ELF-1 (cell line): ENCODE measurements around the gene PFKFB3.

Experiments
- DNase-seq: peaks from one replicate; pipeline ENCODE4 v3.0.0-alpha.2; 2016; ENCODE audit warnings: low read depth, low spot score

The PFKFB3 gene

DNA sequence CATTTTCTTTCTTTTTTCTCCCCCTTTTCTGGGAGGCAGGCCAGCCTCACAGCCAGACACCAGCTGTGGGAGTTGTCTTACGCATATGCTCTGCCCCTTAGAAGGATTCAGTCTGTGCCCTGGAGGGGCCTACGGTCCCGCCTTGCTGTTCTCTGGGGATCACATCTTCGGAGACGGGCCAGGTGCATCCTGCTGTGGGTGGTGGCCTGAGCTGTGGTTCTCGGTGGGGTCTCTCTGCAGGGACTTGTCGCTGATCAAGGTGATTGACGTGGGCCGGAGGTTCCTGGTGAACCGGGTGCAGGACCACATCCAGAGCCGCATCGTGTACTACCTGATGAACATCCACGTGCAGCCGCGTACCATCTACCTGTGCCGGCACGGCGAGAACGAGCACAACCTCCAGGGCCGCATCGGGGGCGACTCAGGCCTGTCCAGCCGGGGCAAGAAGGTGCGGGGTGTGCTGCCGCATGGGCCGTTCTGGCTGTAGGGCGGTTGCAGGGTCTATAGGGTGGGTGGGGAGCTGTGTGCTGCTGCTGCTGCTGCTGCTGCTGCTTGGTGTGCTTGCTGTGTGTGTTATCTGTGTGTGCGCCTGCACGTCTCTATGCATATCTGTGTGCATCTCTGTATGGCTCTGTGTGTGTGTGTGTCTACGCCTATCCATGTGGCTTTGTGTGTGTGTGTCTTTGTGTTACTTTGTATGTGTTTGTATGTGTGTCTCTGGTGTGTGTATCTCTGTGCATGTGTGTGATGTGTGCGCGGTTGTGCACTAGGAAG is 17.9 kb downstream of the PFKFB3 start:
- DNase-seq, result no peak

DNA sequence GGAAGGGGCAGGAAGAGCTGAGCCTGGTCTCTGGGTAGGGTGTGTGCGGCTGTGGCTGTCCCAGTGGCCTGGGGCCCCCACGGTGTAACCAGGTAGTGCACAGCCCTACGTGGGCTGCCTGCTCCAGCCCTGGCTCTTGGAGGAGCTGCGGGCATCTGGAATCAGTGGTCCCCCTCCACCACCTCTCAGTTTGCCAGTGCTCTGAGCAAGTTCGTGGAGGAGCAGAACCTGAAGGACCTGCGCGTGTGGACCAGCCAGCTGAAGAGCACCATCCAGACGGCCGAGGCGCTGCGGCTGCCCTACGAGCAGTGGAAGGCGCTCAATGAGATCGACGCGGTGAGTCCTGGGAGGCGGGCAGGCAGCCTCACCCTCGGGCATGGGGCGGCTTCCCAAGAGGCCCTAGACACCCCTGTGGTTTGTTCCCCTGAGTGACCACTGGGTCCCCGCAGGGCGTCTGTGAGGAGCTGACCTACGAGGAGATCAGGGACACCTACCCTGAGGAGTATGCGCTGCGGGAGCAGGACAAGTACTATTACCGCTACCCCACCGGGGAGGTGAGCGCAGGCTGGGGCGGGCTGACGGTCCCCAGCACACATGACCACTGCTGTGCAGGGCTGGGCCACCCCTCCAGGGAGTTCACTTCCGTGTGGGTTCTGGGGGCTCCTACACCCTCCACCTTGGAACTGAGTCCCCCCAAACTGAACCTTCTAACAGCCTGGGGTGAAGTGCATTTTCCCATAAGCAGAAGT is 18.6 kb downstream of the PFKFB3 start:
- no peak for DNase-seq

DNA sequence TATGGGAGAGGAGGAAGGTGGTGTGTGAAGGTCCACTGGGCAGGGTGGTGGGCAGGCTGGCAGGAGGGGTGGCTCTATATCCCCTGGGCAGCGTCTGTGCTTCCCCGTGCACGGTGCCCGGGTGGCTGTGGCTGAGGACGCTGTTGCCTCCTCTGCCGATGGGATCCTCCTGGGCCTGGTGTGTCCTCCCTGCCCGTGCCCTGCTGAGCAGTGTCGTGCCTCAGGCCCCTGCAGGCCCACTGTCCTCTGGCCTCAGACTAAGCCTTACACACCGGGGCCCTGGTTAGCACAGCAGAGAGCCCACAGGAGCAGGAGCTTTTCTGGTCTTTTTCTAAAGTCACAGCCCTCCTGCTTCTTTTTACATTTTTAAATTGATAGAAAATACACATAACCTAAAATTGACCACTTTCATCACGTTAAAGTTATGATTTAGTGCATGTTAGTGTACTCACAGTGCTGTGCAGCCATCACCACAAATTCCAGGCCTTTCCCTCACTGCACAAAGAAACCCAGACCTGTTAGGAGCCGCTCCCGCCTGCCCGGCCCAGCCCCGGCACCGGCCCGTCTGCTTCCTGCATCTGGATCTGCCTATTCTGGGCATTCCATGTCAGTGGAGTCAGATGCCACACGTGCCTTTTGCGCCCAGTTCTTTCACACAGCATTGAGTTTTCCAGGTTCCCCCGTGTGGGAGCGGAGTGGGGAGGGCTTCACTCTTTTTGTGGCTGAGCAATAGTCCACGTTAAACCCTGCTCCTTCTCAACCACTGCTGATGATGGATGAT is 19.4 kb downstream of the PFKFB3 start:
- DNase-seq, result no peak

DNA sequence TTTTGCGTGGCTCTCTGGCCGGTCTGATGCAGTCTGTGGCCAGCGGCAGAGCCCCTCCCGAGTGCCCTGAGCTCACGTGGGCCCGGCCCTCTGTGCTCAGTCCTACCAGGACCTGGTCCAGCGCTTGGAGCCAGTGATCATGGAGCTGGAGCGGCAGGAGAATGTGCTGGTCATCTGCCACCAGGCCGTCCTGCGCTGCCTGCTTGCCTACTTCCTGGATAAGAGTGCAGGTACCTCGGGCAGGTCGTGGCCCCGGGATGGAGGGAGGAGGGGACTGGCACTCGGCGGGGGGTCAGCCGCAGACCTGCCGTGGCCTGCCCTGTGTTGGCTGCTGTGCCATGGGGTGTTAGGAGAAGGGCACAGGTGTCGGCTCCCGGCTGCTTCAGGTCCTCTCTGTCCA is 20.0 kb downstream of the PFKFB3 start:
- no peak for DNase-seq

DNA sequence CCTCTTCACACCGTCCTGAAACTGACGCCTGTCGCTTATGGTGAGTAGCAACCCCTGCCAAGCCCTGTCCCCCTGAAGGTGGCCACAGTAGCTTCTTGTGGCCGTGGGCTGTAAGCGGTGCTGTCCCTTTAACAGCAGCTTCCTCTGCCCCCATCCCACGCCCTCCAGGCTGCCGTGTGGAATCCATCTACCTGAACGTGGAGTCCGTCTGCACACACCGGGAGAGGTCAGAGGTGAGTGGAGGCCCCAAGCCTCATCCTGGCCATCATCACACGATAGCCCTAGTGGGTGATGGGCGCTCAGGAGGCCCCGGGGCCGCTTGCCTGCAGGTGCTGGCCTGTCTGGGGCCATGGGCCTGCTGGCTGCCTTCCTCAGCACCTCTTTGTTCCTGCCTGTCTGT is 21.2 kb downstream of the PFKFB3 start:
- DNase-seq, result no peak

DNA sequence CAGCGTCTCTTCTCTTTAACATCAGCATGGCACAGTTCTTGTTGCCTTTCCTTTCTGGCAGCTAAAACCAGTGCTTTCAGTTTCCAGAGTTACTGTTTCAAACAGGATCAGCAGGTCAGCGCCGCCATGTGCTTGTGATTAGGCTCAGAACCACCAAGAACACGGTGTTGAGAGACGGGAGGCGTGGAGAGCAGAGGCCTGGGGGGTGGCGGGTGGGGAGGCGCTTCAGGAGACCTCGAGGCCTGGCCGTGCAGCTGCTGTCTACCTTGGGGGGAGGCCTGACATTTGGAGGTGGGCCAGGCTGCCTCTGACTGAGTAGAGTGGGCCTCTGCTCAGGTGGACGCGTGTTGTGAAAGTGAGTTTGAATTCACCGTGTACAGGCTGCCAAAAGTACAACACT is 22.0 kb downstream of the PFKFB3 start:
- no peak for DNase-seq

DNA sequence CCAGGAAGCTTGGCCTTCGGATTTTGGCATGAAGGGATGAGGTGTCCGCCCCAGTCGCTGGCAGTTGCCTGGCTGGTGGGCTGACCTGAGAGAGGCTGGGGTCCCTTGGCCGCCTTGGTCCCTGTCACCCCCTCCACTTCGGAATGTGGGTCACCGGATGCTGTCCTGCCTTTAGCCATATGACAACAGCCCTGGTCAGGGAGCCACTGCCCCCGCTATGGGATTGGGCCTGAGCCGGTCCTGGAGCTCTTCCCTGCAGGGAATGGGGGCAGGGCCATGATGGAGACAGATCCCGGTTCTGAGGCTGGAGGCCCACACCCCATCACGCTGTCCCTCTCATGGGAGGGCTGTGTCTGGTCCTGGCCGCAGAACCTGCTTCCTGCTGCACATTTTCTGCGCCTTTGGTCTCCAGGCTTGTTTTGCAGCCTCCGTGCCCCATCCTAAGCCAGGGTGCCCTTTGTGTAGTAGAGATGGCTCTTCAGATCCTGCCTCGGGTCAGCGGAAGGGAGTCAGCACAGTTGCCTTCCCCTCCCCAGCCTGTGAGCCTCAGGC is 22.6 kb downstream of the PFKFB3 start:
- no peak for DNase-seq

DNA sequence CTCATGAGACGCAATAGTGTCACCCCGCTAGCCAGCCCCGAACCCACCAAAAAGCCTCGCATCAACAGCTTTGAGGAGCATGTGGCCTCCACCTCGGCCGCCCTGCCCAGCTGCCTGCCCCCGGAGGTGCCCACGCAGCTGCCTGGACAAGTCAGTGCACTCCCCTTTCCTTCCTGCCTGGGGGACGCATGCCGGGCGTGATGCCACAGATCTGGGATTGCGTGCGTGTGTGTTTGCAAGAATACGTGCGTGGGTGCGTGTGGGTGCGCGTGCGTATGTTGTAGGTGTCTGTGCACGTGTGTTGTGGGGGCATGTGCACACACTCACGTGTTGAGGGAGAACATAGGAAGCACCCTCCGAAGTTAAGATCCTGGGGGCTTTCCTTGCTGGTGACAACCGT is 23.5 kb downstream of the PFKFB3 start:
- no peak for DNase-seq

DNA sequence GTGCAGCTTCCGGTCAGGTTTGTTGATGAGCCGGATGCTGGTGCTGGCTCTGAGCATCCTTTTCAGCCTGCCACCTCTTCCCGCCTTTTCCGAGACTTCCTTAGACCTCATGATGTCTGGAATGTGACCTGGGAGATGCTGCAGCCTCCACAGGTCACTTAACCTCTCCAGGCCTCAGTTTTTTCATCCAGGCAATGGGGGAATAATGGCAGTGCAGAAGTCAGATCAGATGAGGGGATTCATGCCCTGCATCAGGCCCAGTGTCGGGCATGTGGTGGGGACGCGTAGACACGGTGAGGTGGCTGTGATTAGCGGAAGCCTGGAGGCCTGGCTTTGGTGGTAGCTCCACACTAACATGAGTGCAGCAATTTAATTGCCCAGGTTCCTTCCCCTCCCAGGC is 24.6 kb downstream of the PFKFB3 start:
- DNase-seq, result no peak

DNA sequence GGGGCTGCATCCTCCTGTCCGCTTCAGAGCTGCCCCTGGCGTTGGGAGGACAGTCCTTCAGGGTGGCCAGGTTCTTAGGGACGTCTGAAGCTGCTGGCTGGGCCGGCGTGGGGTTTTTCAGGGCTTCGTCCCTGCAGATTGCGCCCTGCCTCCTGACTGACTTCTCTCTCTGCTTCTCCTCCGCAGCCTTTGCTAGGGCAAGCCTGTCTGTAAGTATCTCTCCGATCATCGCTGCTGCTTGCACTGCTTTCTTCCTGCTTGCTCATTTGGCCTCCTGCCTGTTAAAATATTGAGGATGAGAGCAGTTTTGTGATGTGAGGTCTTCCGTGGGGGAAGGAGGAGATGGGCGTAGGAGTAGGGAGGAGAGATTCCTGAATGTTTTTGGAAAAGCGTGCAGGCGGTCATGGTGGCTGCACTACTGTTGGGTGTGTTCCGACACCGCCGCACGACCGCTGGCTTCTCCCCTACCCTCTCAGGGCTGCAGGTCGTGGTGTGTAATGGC is 25.3 kb downstream of the PFKFB3 start:
- no peak for DNase-seq

DNA sequence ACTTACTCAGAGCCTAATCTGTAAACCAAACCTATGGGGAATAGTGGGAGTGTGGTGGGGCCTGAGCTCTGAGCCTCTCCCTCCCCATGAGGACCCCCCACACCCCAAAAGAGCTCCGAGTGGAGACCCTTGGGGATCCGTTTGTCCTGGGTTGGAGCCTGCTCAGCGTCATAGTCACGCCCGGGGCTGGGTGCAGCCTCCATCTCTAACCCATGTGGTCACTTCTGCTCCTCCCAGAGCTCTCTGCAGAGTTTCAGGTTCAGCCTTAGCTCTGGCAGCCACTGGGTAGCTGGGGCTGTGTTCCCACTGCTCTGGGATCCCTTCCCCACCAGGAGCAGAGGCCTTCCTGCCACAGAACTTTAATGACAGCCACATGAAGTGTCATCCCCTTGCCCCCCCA is 25.9 kb downstream of the PFKFB3 start:
- DNase-seq, result no peak

DNA sequence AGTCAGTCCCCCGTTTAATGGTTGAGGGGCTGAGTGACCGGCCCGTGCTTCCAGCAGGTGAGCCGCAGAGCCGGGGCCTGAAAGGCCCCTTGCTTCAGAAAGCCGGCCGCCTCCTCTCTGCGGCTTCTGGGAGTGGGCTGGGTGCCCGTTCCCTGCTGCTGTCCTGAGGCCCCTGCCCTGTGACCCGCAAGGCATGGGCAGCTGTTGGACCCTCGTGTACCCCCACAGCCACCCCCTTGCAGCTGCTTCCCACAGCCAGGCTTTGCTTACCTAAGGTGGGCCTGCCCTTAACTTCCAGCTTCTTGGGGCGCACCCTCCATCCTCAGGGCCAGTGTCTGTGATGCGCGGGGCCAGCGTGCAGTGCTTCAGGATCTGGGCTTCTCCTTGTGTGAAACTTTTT is 26.6 kb downstream of the PFKFB3 start:
- no peak for DNase-seq

DNA sequence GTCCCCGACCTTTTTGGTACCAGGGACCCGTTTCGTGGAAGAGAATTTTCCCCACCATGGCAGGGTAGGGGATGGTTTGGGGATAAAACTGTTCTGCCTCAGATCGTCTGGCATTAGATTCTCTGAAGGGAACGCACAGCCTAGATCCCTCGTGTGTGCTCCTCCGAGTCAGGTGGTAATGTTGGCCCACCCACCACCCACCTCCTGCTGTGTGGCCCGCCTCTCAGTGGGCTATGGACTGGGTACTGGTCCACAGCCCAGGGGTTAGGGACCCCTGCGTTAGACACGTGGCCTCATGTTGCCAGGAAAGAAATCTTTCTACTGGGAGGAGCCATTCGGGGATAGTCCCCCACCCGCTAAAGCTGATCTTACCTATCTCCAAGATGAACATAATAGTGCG is 27.0 kb downstream of the PFKFB3 start:
- no peak for DNase-seq

DNA sequence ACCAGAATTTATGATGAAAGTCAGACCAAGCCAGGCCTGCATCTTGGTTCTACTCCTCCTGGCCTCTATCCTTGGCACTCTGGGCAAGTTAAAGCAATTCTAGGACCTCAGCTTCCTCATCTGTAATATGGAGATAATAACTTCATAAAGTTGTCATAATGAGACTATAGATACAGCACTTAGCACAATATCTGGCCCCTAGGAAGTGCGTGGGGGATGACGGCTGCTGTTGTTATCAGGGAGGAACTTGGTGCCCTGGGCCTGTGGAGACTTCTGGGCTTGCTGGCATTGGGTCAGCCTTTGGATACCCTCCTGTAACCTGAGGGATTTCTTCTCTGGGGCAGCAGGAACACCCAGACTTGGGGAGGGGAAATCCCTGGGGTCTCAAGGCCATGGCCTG is 27.6 kb downstream of the PFKFB3 start:
- DNase-seq, result no peak

DNA sequence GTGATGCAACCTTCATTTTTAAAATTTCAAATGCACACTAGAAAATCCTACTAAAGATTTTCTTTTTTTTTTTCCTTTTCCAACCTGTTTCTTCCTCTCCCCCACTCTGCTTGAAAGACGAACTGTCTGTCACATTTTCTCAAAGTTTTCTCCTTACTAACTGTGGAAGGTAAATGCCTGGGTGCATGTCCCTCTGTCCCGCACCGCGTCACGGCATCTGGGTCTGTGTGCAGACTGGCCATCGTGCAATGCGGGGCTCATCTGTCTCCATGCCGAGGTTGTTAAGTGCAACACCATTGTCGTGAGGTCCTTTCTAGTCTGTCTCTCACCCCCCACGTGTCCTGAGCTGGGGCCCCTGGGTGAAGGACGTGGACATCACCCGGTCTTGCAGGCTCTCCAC is 28.4 kb downstream of the PFKFB3 start:
- DNase-seq, result no peak

DNA sequence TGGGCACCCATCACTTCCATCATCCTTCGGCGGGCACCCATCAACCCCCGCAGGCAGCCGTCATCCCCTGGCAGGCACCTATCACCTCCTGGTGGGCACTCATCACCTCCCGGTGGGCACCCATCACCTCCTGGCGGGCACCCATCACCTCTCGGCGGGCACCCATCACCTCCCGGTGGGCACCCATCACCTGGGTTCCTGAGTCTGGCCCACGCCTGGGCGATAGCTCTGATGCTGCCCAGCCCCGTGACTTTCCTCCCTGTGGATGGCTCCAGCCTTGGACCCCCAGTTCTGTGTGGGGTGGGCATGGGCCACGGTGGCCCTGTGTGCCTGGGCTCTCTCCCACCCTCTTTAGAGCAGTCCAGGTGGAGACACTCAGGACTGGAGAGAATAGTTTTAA is 29.0 kb downstream of the PFKFB3 start:
- no peak for DNase-seq

DNA sequence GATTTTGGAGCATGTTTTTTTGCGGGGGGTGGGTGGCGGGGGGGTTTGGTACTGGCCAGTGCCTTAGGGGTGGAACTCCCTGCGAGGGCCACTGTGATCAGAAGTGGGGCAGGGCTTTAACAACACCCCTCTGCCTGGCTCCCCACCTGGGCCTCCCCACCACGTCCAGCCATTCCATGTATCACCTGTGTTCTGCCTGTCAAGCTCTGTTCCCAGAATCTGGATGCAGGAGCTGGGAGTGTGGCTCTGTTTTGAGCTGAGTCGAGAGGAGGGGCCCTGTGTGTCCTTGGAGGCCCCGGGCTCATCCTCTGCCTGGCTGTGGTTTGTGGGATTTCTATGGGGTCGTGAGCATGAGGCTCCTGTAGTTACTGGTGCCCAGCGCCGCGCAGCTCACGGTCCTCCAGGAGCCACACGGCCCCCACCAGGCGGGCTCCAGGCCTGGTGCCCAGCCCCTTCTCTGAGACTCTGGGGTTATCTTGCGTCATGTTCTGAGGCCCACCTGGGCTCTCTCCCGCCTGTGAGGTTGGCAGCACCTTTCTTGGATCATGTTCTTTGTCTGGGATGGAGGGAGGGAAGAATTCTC is 29.6 kb downstream of the PFKFB3 start:
- DNase-seq, result no peak

DNA sequence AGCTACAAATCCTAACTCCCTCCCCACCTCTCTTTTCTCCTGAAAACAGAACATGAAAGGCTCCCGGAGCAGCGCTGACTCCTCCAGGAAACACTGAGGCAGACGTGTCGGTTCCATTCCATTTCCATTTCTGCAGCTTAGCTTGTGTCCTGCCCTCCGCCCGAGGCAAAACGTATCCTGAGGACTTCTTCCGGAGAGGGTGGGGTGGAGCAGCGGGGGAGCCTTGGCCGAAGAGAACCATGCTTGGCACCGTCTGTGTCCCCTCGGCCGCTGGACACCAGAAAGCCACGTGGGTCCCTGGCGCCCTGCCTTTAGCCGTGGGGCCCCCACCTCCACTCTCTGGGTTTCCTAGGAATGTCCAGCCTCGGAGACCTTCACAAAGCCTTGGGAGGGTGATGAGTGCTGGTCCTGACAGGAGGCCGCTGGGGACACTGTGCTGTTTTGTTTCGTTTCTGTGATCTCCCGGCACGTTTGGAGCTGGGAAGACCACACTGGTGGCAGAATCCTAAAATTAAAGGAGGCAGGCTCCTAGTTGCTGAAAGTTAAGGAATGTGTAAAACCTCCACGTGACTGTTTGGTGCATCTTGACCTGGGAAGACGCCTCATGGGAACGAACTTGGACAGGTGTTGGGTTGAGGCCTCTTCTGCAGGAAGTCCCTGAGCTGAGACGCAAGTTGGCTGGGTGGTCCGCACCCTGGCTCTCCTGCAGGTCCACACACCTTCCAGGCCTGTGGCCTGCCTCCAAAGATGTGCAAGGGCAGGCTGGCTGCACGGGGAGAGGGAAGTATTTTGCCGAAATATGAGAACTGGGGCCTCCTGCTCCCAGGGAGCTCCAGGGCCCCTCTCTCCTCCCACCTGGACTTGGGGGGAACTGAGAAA is 30.4 kb downstream of the PFKFB3 start:
- no peak for DNase-seq

DNA sequence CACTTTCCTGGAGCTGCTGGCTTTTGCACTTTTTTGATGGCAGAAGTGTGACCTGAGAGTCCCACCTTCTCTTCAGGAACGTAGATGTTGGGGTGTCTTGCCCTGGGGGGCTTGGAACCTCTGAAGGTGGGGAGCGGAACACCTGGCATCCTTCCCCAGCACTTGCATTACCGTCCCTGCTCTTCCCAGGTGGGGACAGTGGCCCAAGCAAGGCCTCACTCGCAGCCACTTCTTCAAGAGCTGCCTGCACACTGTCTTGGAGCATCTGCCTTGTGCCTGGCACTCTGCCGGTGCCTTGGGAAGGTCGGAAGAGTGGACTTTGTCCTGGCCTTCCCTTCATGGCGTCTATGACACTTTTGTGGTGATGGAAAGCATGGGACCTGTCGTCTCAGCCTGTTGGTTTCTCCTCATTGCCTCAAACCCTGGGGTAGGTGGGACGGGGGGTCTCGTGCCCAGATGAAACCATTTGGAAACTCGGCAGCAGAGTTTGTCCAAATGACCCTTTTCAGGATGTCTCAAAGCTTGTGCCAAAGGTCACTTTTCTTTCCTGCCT is 31.1 kb downstream of the PFKFB3 start:
- DNase-seq, result no peak

DNA sequence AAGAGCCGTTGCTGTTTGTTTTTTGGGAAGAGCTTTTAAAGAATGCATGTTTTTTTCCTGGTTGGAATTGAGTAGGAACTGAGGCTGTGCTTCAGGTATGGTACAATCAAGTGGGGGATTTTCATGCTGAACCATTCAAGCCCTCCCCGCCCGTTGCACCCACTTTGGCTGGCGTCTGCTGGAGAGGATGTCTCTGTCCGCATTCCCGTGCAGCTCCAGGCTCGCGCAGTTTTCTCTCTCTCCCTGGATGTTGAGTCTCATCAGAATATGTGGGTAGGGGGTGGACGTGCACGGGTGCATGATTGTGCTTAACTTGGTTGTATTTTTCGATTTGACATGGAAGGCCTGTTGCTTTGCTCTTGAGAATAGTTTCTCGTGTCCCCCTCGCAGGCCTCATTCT is 31.6 kb downstream of the PFKFB3 start:
- no peak for DNase-seq
